C4-2B (cell line): ENCODE results near the gene ATRNL1.

Source experiments
- CTCF ChIP-seq: fragments of 450-650 bp; conservative IDR thresholded peaks from 2 replicates; pipeline ENCODE4 v1.5.1; 2017; ENCODE audit warnings: mild to moderate bottlenecking
- ZFX ChIP-seq: fragments of 450-650 bp; IDR thresholded peaks from 2 replicates; pipeline ENCODE4 v1.6.1; 2017

GRCh38 chr10:115979576-115979975 lies 886.4 kb downstream of the ATRNL1 start:
- no peak for TF ChIP-seq CTCF
- no peak for TF ChIP-seq ZFX
